Measurements from ENCODE around the gene BRD3.
"Not testable (repeated sequence)": the region's sequence is repeated elsewhere in the genome, so short reads cannot be mapped to it uniquely, and the experiment has no call there.

The BRD3 gene

DNA sequence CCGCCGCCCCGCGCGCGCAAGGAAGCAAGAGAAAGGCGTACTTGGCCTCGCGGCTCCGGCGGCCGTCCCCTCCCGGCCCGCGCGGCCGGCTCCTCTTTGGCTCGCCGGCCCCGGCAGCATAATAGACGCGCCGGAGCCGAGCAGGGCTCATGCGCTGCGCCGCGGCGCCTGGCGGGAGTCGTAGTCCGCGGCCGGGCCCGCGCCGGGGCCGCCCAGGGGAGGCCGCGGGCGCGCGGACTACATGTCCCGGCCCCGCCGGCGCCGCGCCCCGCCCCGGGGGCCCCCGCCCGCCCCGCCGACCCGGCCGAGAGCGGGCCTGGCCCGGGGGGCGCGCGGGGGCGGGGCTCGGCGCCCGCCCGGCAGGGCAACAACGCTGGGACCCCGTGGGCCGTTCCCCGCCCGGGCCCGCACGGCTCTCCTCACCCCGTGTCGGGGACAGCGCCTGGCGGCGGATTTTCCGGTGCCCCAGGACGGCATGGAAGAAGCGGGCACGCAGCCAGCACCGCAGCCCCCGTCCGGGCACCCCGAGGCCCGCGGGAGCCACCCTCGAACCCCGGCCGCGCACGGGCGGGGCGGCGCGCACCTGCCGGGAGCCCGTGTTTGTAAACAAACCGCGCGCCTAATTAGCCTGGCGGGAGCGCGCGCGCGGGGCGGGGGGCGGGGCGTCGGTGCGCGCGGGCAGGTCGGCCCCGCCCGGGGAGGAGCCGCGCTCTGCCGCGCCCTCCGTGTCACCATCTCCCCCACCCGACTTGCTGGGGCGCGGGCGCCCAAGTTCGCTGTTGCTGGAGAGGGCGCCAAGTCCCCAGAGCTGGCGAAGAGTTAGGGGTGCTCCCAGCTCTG lies at the start of gene BRD3:
Gene BRD3, minus strand, starts transcription at position 123 of the 840 bp plus-strand sequence. CDS start 14,549 bp downstream, outside the sequence.
- peak within 1 kb of the TSS; percentile 97 for H3K27ac ChIP-seq
- DNase-seq = peak; percentile 81
- peaks cover 16% of the 10 kb centered on the region for H3K36me3 ChIP-seq
- H3K4me3 ChIP-seq (ENCODE audit: low read depth, low read length) = peak within 1 kb of the TSS; percentile 85
- H3K9me3 ChIP-seq (ENCODE audit: severe bottlenecking) = no peaks in the 10 kb centered on the region
- TF ChIP-seq, protein P1, sequence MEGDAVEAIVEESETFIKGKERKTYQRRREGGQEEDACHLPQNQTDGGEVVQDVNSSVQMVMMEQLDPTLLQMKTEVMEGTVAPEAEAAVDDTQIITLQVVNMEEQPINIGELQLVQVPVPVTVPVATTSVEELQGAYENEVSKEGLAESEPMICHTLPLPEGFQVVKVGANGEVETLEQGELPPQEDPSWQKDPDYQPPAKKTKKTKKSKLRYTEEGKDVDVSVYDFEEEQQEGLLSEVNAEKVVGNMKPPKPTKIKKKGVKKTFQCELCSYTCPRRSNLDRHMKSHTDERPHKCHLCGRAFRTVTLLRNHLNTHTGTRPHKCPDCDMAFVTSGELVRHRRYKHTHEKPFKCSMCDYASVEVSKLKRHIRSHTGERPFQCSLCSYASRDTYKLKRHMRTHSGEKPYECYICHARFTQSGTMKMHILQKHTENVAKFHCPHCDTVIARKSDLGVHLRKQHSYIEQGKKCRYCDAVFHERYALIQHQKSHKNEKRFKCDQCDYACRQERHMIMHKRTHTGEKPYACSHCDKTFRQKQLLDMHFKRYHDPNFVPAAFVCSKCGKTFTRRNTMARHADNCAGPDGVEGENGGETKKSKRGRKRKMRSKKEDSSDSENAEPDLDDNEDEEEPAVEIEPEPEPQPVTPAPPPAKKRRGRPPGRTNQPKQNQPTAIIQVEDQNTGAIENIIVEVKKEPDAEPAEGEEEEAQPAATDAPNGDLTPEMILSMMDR (IDR thresholded peaks at IDR 0.05; ENCODE audit: low read depth, low read length) = no peak
- H3K27me3 ChIP-seq (ENCODE audit: insufficient read depth, low read depth, severe bottlenecking) = no peaks in the 10 kb centered on the region

DNA sequence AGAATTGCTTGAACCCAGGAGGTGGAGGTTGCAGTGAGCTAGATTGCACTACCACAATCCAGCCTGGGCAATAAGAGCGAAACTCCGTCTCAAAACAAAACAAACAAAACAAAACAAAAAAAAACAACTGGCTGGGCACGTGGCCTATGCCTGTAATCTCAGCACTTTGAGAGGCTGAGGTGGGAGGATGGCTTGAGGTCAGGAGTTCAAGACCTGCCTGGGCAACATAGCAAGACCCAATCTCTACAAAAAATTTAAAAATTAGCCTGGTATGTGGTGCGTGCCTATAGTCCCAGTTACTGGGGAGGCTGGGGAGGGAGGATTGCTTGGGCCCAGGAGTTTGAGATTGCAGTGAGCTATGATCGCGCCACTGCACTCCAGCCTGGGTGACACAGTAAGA lies 44.7 kb upstream of the BRD3 start:
- TF ChIP-seq, protein P1 (IDR thresholded peaks at IDR 0.05; ENCODE audit: low read depth, low read length) = no peak
- no peak overlapping the region for H3K4me3 ChIP-seq (ENCODE audit: low read depth, low read length)

DNA sequence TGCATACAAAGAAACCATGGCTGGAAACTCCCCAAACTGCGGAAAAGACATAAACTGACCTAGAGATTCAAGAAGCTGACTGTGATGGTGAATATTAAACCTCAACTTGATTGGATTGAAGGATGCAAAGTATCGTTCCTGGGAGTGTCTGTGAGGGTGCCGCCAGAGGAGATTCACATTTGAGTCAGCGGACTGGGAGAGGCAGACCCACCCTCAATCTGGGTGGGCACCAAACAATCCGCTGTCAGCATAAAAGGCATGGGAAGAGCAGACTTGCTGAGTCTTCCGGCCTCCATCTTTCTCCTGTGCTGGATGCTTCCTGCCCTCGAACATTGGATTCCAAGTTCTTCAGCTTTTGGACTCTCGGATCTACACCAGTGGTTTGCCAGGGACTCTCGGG lies 43.2 kb upstream of the BRD3 start:
- TF ChIP-seq, protein P1 (IDR thresholded peaks at IDR 0.05; ENCODE audit: low read depth, low read length) = no peak
- H3K27ac ChIP-seq = no peak overlapping the region
- no peaks in the 10 kb centered on the region for H3K27me3 ChIP-seq (ENCODE audit: insufficient read depth, low read depth, severe bottlenecking)
- no peaks in the 10 kb centered on the region for H3K36me3 ChIP-seq
- peaks cover 4% of the 10 kb centered on the region for H3K9me3 ChIP-seq (ENCODE audit: severe bottlenecking)
- no peak for DNase-seq
- no peak overlapping the region for H3K4me3 ChIP-seq (ENCODE audit: low read depth, low read length)

More for the DNA sequence above, 44.7 kb upstream of the BRD3 start:
- DNase-seq = no peak
- Histone ChIP-seq H3K36me3 (no peaks in the 10 kb centered on the region), H3K27ac (no peak overlapping the region), H3K27me3 (ENCODE audit: insufficient read depth, low read depth, severe bottlenecking) (no peaks in the 10 kb centered on the region), H3K9me3 (ENCODE audit: severe bottlenecking) (peaks cover 4% of the 10 kb centered on the region)

DNA sequence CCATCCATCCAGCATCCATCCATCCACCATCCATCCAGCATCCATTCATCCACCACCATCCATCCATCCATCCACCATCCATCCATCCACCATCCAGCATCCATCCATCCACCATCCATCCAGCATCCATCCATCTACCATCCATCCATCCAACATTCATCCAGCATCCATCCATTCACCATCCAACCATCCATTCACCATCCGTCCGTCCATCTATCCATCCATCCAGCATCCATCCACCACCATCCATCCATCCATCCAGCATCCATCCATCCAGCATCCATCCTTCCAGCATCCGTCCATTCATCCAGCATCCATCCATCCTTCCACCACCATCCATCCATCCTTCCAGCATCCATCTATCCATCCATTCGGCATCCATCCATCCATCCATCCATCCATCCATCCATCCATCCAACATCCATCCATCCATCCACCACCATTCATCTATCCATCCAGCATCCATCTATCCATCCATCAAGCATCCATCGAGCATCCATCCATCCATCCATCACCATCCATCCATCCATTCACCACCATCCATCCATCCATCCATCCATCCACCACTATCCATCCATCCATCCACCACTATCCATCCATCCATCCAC lies 35.7 kb upstream of the BRD3 start:
- TF ChIP-seq, protein P1 (IDR thresholded peaks at IDR 0.05; ENCODE audit: low read depth, low read length) = no peak
- no peak for DNase-seq
- no peaks in the 10 kb centered on the region for H3K27me3 ChIP-seq (ENCODE audit: insufficient read depth, low read depth, severe bottlenecking)

DNA sequence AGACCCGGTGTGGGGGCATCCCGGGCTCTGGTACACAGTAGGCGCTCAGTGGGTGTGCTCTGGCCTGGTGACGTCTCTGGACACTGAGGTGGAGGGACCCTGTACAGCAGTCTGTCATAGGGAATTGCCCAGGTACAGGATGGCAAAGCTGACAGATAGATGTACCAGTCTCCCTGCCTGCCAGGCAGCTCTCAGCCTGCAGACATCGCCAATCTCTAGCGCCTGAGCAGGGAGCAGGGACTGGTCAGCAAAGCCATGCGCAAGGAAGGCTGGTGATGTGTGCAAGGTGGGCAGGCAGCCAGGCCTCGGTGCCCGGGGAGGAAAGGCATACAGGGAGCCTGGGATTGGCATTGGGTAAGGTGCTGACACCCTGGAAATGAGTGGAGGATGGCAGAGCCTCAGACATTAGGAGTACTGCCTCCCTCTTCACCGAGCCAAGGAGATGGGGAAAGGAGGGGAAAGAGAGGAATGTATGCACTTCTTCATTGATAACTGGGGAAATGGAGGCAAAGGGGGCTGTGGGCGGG lies 33.9 kb upstream of the BRD3 start:
- TF ChIP-seq, protein P1 (IDR thresholded peaks at IDR 0.05; ENCODE audit: low read depth, low read length) = no peak
- Histone ChIP-seq H3K36me3 (no peaks in the 10 kb centered on the region), H3K9me3 (ENCODE audit: severe bottlenecking) (peaks cover 2% of the 10 kb centered on the region), H3K27me3 (ENCODE audit: insufficient read depth, low read depth, severe bottlenecking) (no peaks in the 10 kb centered on the region), H3K4me3 (ENCODE audit: low read depth, low read length) (no peak overlapping the region), H3K27ac (no peak overlapping the region)
- DNase-seq = no peak

More for the DNA sequence above, 35.7 kb upstream of the BRD3 start:
- Histone ChIP-seq H3K4me3 (ENCODE audit: low read depth, low read length) (no peak overlapping the region), H3K9me3 (ENCODE audit: severe bottlenecking) (peaks cover 2% of the 10 kb centered on the region), H3K27ac (no peak overlapping the region), H3K36me3 (no peaks in the 10 kb centered on the region)

DNA sequence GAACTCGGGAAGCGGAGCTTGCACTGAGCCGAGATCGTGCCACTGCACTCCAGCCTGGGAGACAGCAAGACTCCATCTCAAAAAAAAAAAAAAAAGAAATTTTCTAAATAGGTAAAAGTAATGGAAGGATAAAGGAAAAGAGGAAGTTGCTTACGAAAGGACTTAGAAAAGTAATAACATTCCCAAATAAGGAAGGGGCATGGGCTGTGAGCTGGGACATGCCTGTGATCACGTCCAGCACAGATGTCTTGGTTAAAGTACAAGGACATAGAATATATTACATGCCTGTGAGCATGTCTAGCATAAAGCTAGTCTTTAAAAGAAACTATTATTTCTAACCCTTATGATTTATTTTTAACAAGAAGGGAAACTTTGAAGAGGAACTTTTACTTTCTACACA lies 33.3 kb upstream of the BRD3 start:
- not testable (repeated sequence) for H3K36me3 ChIP-seq; H3K27ac ChIP-seq; H3K27me3 ChIP-seq (ENCODE audit: insufficient read depth, low read depth, severe bottlenecking)

More for the DNA sequence above, 33.3 kb upstream of the BRD3 start:
- not testable (repeated sequence) for DNase-seq; H3K4me3 ChIP-seq (ENCODE audit: low read depth, low read length); H3K9me3 ChIP-seq (ENCODE audit: severe bottlenecking)

All from WERI-Rb-1 (cell line).